HEK293 (cell line): ENCODE measurements around the gene NANOS3.

ENCODE experiments used
- EGR2 ChIP-seq: fragments of 450-650 bp; formaldehyde crosslinking; IDR thresholded peaks from 2 replicates; pipeline ENCODE4 v1.5.1; 2016; ENCODE audit warnings: low read depth, missing biosample characterization, missing genetic modification characterization
- FEZF1 ChIP-seq: fragments of 450-650 bp; formaldehyde crosslinking; IDR thresholded peaks from 2 replicates; pipeline ENCODE4 v1.5.1; 2016; ENCODE audit warnings: missing biosample characterization, missing genetic modification characterization
- GLIS1 ChIP-seq: fragments of 450-650 bp; formaldehyde crosslinking; IDR thresholded peaks from 2 replicates; pipeline ENCODE4 v1.5.1; 2016; ENCODE audit warnings: missing biosample characterization, missing genetic modification characterization
- KLF10 ChIP-seq: fragments of 450-650 bp; IDR thresholded peaks from 2 replicates; pipeline ENCODE4 v1.5.1; 2018; ENCODE audit warnings: missing biosample characterization, mild to moderate bottlenecking, missing genetic modification characterization
- KLF8 ChIP-seq: fragments of 450-650 bp; formaldehyde crosslinking; IDR thresholded peaks from 2 replicates; pipeline ENCODE4 v1.5.1; 2016; ENCODE audit warnings: missing biosample characterization, missing genetic modification characterization
- MZF1 ChIP-seq: fragments of 450-650 bp; formaldehyde crosslinking; IDR thresholded peaks from 2 replicates; pipeline ENCODE4 v1.5.1; 2017; ENCODE audit warnings: missing biosample characterization, missing genetic modification characterization, borderline replicate concordance
- REST ChIP-seq: fragments of 450-650 bp; formaldehyde crosslinking; IDR thresholded peaks from 2 replicates; pipeline ENCODE4 v1.5.1; 2016; ENCODE audit warnings: missing biosample characterization, missing genetic modification characterization
- SP3 ChIP-seq: fragments of 450-650 bp; formaldehyde crosslinking; IDR thresholded peaks from 2 replicates; pipeline ENCODE4 v1.5.1; 2016; ENCODE audit warnings: missing biosample characterization, missing genetic modification characterization
- TCF7L2 ChIP-seq: IDR thresholded peaks from 2 replicates; pipeline ENCODE4 v1.6.1; 2011; ENCODE audit warnings: low read depth, mild to moderate bottlenecking, inconsistent platforms, low read length, moderate library complexity, borderline replicate concordance
- TRIM28 ChIP-seq: IDR thresholded peaks from 2 replicates; pipeline ENCODE4 v1.6.1; 2011; ENCODE audit warnings: low read length, control low read depth, borderline replicate concordance
- ZBTB44 ChIP-seq: fragments of 450-650 bp; IDR thresholded peaks from 2 replicates; pipeline ENCODE4 v1.5.1; 2018; ENCODE audit warnings: missing biosample characterization, mild to moderate bottlenecking, missing genetic modification characterization
- ZBTB48 ChIP-seq: fragments of 450-650 bp; formaldehyde crosslinking; IDR thresholded peaks from 2 replicates; pipeline ENCODE4 v1.5.1; 2016; ENCODE audit warnings: missing biosample characterization, missing genetic modification characterization
- ZBTB8A ChIP-seq: fragments of 450-650 bp; formaldehyde crosslinking; IDR thresholded peaks from 2 replicates; pipeline ENCODE4 v1.5.1; 2016; ENCODE audit warnings: missing biosample characterization, missing genetic modification characterization
- ZEB2 ChIP-seq: fragments of 450-650 bp; formaldehyde crosslinking; IDR thresholded peaks from 2 replicates; pipeline ENCODE4 v1.5.1; 2016; ENCODE audit warnings: missing biosample characterization, missing genetic modification characterization
- ZFP37 ChIP-seq: fragments of 450-650 bp; formaldehyde crosslinking; IDR thresholded peaks from 2 replicates; pipeline ENCODE4 v1.5.1; 2016; ENCODE audit warnings: missing biosample characterization, missing genetic modification characterization
- ZNF133 ChIP-seq: fragments of 450-650 bp; formaldehyde crosslinking; IDR thresholded peaks from 2 replicates; pipeline ENCODE4 v1.5.1; 2016; ENCODE audit warnings: missing biosample characterization, missing genetic modification characterization
- ZNF140 ChIP-seq: fragments of 450-650 bp; formaldehyde crosslinking; IDR thresholded peaks from 2 replicates; pipeline ENCODE4 v1.5.1; 2016; ENCODE audit warnings: missing biosample characterization, missing genetic modification characterization
- ZNF23 ChIP-seq: fragments of 450-650 bp; formaldehyde crosslinking; IDR thresholded peaks from 2 replicates; pipeline ENCODE4 v1.5.1; 2016; ENCODE audit warnings: missing biosample characterization, missing genetic modification characterization, borderline replicate concordance
- ZNF324 ChIP-seq: fragments of 450-650 bp; formaldehyde crosslinking; IDR thresholded peaks from 2 replicates; pipeline ENCODE4 v1.5.1; 2016; ENCODE audit warnings: missing biosample characterization, missing genetic modification characterization
- ZNF341 ChIP-seq: fragments of 450-650 bp; formaldehyde crosslinking; IDR thresholded peaks from 2 replicates; pipeline ENCODE4; 2016; ENCODE audit warnings: low read depth, missing biosample characterization, missing genetic modification characterization
- ZNF366 ChIP-seq: fragments of 450-650 bp; formaldehyde crosslinking; conservative IDR thresholded peaks from 2 replicates; pipeline ENCODE4 v1.5.1; 2016; ENCODE audit warnings: missing biosample characterization, missing genetic modification characterization
- ZNF600 ChIP-seq: fragments of 450-650 bp; formaldehyde crosslinking; IDR thresholded peaks from 2 replicates; pipeline ENCODE4 v1.5.1; 2016; ENCODE audit warnings: missing biosample characterization, missing genetic modification characterization
- ZNF610 ChIP-seq: fragments of 450-650 bp; formaldehyde crosslinking; IDR thresholded peaks from 2 replicates; pipeline ENCODE4 v1.5.1; 2016; ENCODE audit warnings: missing biosample characterization, missing genetic modification characterization, borderline replicate concordance
- ZNF639 ChIP-seq: fragments of 450-650 bp; formaldehyde crosslinking; IDR thresholded peaks from 2 replicates; pipeline ENCODE4 v1.5.1; 2016; ENCODE audit warnings: missing biosample characterization, missing genetic modification characterization
- ZNF658 ChIP-seq: fragments of 450-650 bp; formaldehyde crosslinking; IDR thresholded peaks from 2 replicates; pipeline ENCODE4; 2016; ENCODE audit warnings: missing biosample characterization, missing genetic modification characterization
- ZXDB ChIP-seq: fragments of 450-650 bp; formaldehyde crosslinking; IDR thresholded peaks from 2 replicates; pipeline ENCODE4 v1.5.1; 2016; ENCODE audit warnings: missing biosample characterization, missing genetic modification characterization
- TF ChIP-seq, protein P1 (sequence below): fragments of 450-650 bp; formaldehyde crosslinking; IDR thresholded peaks from 2 replicates; pipeline ENCODE4 v1.5.1; 2017; ENCODE audit warnings: missing biosample characterization, missing genetic modification characterization
- TF ChIP-seq, protein P2 (sequence below): fragments of 450-650 bp; formaldehyde crosslinking; conservative IDR thresholded peaks from 2 replicates; pipeline ENCODE4 v1.5.1; 2016; ENCODE audit warnings: low read depth, missing biosample characterization, missing genetic modification characterization

NANOS3 gene

GRCh38 chr19:13861714-13862531, 15.0 kb upstream of the NANOS3 start (continued):
- TF ChIP-seq ZNF140 (tag by site-specific recombination) (no peak), ZNF133 (tag by site-specific recombination) (no peak), KLF8 (peak; percentile 66), ZNF23 (tag by site-specific recombination) (no peak), ZNF341 (peak; percentile 94), ZNF600 (tag by site-specific recombination) (peak; percentile 81), SP3 (tag by site-specific recombination) (no peak; the same call in none of the 2 replicates), ZNF366 (0 out of 2 replicates have a peak, but pooled peaks have one; percentile 23), ZNF324 (tag by site-specific recombination) (no peak), FEZF1 (tag by site-specific recombination) (0 out of 2 replicates have a peak, but pooled peaks have one; percentile 50), ZEB2 (peak; percentile 68), ZBTB48 (tag by site-specific recombination) (peak; percentile 37), ZNF639 (tag by site-specific recombination) (peak; percentile 69), TRIM28 (no peak), ZFP37 (tag by site-specific recombination) (peak; percentile 26; the same call in 1 of the 2 replicates), ZNF658 (no peak), GLIS1 (tag by site-specific recombination) (peak; percentile 84), ZBTB8A (tag by site-specific recombination) (peak; percentile 32), KLF10 (tag by site-specific recombination) (peak; percentile 60; the same call in 1 of the 2 replicates), REST (tag by site-specific recombination) (0 out of 2 replicates have a peak, but pooled peaks have one; percentile 13), ZNF610 (tag by site-specific recombination) (no peak), MZF1 (tag by site-specific recombination) (no peak), ZXDB (tag by site-specific recombination) (peak; percentile 70), ZBTB44 (peak; percentile 45; the same call in 1 of the 2 replicates), TCF7L2 (no peak), EGR2 (tag by site-specific recombination) (peak; percentile 53)
- TF ChIP-seq, protein P1, sequence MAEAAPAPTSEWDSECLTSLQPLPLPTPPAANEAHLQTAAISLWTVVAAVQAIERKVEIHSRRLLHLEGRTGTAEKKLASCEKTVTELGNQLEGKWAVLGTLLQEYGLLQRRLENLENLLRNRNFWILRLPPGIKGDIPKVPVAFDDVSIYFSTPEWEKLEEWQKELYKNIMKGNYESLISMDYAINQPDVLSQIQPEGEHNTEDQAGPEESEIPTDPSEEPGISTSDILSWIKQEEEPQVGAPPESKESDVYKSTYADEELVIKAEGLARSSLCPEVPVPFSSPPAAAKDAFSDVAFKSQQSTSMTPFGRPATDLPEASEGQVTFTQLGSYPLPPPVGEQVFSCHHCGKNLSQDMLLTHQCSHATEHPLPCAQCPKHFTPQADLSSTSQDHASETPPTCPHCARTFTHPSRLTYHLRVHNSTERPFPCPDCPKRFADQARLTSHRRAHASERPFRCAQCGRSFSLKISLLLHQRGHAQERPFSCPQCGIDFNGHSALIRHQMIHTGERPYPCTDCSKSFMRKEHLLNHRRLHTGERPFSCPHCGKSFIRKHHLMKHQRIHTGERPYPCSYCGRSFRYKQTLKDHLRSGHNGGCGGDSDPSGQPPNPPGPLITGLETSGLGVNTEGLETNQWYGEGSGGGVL = peak; percentile 97
- TF ChIP-seq, protein P2, sequence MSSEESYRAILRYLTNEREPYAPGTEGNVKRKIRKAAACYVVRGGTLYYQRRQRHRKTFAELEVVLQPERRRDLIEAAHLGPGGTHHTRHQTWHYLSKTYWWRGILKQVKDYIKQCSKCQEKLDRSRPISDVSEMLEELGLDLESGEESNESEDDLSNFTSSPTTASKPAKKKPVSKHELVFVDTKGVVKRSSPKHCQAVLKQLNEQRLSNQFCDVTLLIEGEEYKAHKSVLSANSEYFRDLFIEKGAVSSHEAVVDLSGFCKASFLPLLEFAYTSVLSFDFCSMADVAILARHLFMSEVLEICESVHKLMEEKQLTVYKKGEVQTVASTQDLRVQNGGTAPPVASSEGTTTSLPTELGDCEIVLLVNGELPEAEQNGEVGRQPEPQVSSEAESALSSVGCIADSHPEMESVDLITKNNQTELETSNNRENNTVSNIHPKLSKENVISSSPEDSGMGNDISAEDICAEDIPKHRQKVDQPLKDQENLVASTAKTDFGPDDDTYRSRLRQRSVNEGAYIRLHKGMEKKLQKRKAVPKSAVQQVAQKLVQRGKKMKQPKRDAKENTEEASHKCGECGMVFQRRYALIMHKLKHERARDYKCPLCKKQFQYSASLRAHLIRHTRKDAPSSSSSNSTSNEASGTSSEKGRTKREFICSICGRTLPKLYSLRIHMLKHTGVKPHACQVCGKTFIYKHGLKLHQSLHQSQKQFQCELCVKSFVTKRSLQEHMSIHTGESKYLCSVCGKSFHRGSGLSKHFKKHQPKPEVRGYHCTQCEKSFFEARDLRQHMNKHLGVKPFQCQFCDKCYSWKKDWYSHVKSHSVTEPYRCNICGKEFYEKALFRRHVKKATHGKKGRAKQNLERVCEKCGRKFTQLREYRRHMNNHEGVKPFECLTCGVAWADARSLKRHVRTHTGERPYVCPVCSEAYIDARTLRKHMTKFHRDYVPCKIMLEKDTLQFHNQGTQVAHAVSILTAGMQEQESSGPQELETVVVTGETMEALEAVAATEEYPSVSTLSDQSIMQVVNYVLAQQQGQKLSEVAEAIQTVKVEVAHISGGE = 0 out of 2 replicates have a peak, but pooled peaks have one; percentile 27
